Measurements from ENCODE around the gene RHOU. TPM values are rescaled to one million over a fixed set of nuclear protein-coding genes. Genes with fewer than 3 reads are reported as not detected.

RHOU gene
- total RNA-seq, 1 donor from 2014 or later, result 16.7 TPM

DNA sequence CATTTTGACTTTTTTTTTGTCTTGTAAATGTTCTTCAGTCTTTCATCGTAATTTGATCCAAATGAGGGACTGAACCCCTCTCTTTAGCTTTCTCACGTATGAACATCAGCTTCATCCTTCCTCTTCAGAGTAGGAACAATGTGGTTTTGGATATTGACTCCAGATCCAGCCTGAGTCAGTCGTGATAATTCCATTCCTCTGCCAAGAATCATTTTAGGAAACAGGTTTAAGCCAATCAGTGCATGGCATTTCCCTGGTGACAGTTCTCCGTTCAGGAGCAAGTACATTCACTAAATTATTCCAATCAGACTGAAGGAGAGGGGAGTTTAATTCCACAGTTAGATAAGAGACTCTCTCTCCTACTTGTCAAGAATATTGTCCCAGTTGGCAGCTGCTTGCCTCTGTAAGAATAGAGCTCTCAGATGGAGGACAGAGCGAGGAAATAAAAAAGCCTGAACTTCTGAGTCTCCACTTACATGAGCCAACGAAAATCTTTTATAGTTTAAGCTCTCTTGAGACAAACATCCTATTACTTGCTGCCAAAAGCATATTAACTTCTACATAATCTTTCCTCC lies 18.6 kb downstream of the RHOU start:
- H3K9me3 ChIP-seq (ENCODE audit: control insufficient read depth in 3 of 3, low read length in 3 of 3), result no peaks in the 10 kb centered on the region
- H3K9ac ChIP-seq (ENCODE audit: low read depth in 1 of 3, low read length in 3 of 3), result peak overlapping the region in 1 of 3 donors; percentile 21
- H3K27me3 ChIP-seq (ENCODE audit: control insufficient read depth in 3 of 3, insufficient read depth in 3 of 3, low read length in 3 of 3), result peaks cover 16 to 19% (median 16%) of the 10 kb centered on the region in 3 donors
- H3K4me3 ChIP-seq (ENCODE audit: low read length in 3 of 3), result no peak overlapping the region
- H3K4me1 ChIP-seq (ENCODE audit: control insufficient read depth in 3 of 3, insufficient read depth in 3 of 3, low read length in 3 of 3), result peaks cover 0 to 6% (median 0%) of the 10 kb centered on the region in 3 donors
- H3K27ac ChIP-seq (ENCODE audit: low read depth, low read length), result no peak overlapping the region
- no peaks in the 10 kb centered on the region for H3K36me3 ChIP-seq (ENCODE audit: control insufficient read depth in 3 of 3, insufficient read depth in 3 of 3, low read length in 3 of 3)

DNA sequence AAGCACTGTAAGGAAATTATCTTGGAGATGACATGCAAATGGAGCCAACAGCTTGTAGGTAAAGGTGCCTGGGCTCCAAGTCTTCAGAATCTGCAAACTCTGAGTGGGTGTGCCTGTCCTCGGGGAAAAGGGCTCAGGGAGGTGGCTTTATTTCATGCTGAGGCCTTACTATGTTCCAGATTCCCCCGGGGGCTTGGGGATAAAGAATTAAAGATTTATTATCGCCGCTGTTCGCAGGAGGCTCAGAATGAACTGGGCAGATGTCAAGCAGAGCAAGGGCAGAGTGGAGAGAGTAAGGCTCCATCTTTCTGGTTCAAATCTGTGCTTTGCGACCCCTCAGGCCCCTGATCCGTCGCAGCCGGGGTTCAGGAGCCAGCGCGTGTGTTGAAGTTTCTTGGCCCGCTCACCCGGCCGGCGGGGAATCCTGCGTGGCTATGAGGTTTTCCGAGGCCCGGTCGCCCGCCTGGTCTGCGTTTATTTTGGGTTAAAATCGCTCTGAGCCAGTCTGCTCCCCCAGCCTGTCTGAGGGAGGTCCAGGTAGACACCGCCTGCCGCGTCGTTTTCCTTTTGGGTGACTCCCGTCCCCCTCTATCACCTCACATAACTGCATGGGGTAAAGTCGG lies 19.5 kb downstream of the RHOU start:
- Histone ChIP-seq H3K4me1 (ENCODE audit: control insufficient read depth in 3 of 3, insufficient read depth in 3 of 3, low read length in 3 of 3) (peaks cover 0 to 6% (median 0%) of the 10 kb centered on the region in 3 donors), H3K9ac (ENCODE audit: low read depth in 1 of 3, low read length in 3 of 3) (no peak overlapping the region), H3K9me3 (ENCODE audit: control insufficient read depth in 3 of 3, low read length in 3 of 3) (no peaks in the 10 kb centered on the region), H3K4me3 (ENCODE audit: low read length in 3 of 3) (no peak overlapping the region), H3K36me3 (ENCODE audit: control insufficient read depth in 3 of 3, insufficient read depth in 3 of 3, low read length in 3 of 3) (no peaks in the 10 kb centered on the region), H3K27ac (ENCODE audit: low read depth, low read length) (no peak overlapping the region), H3K27me3 (ENCODE audit: control insufficient read depth in 3 of 3, insufficient read depth in 3 of 3, low read length in 3 of 3) (peaks cover 16 to 21% (median 16%) of the 10 kb centered on the region in 3 donors)

DNA sequence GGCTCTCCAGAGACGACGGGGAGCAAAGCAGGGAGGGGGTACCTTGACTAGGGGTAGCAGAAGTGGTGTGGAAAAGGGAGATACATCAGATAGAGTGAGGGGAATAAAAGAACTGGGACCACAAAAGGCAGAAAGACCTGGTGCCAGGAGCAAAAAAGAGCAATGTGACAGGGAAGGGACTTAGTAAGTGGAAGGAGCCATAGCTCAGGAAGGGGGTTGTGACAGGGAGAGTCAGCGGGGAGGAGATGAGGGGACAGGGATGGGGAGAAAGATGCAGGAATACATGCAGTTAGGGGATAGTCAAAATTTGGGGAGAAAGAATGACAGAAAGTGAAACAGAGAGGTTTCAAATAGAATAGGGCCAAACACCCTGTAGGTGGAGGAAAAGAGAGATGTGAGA lies 20.5 kb downstream of the RHOU start:
- H3K36me3 ChIP-seq (ENCODE audit: control insufficient read depth in 3 of 3, insufficient read depth in 3 of 3, low read length in 3 of 3), result no peaks in the 10 kb centered on the region
- H3K9me3 ChIP-seq (ENCODE audit: control insufficient read depth in 3 of 3, low read length in 3 of 3), result no peaks in the 10 kb centered on the region
- H3K9ac ChIP-seq (ENCODE audit: low read depth in 1 of 3, low read length in 3 of 3), result no peak overlapping the region
- no peak overlapping the region for H3K4me3 ChIP-seq (ENCODE audit: low read length in 3 of 3)
- H3K4me1 ChIP-seq (ENCODE audit: control insufficient read depth in 3 of 3, insufficient read depth in 3 of 3, low read length in 3 of 3), result peaks cover 0 to 6% (median 0%) of the 10 kb centered on the region in 3 donors
- H3K27me3 ChIP-seq (ENCODE audit: control insufficient read depth in 3 of 3, insufficient read depth in 3 of 3, low read length in 3 of 3), result peaks cover 15 to 21% (median 16%) of the 10 kb centered on the region in 3 donors
- H3K27ac ChIP-seq (ENCODE audit: low read depth, low read length), result no peak overlapping the region

DNA sequence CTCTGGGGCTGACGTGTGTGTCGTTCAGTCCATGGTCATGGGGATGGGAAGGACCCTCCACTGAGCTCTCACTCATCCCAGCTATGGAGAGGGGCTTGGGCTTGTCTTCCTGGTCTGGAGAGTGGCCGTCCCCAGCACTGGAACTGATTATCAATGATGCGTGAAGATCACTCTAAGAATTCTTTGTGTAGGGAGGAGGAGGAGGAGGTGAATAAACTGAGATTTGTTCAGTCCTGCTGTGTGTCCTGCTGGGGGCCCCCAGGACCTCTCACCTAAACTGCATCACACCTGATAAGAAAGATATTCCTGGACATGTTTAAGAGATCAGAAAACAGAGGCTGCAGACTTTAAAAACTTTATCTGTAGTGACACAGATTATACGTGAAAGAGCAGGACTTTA lies 21.2 kb downstream of the RHOU start:
- peaks cover 0 to 6% (median 0%) of the 10 kb centered on the region in 3 donors for H3K4me1 ChIP-seq (ENCODE audit: control insufficient read depth in 3 of 3, insufficient read depth in 3 of 3, low read length in 3 of 3)
- H3K27ac ChIP-seq (ENCODE audit: low read depth, low read length), result no peak overlapping the region
- H3K36me3 ChIP-seq (ENCODE audit: control insufficient read depth in 3 of 3, insufficient read depth in 3 of 3, low read length in 3 of 3), result no peaks in the 10 kb centered on the region
- no peak overlapping the region for H3K4me3 ChIP-seq (ENCODE audit: low read length in 3 of 3)
- H3K27me3 ChIP-seq (ENCODE audit: control insufficient read depth in 3 of 3, insufficient read depth in 3 of 3, low read length in 3 of 3), result peaks cover 11 to 21% (median 16%) of the 10 kb centered on the region in 3 donors
- H3K9me3 ChIP-seq (ENCODE audit: control insufficient read depth in 3 of 3, low read length in 3 of 3), result no peaks in the 10 kb centered on the region
- no peak overlapping the region for H3K9ac ChIP-seq (ENCODE audit: low read depth in 1 of 3, low read length in 3 of 3)

DNA sequence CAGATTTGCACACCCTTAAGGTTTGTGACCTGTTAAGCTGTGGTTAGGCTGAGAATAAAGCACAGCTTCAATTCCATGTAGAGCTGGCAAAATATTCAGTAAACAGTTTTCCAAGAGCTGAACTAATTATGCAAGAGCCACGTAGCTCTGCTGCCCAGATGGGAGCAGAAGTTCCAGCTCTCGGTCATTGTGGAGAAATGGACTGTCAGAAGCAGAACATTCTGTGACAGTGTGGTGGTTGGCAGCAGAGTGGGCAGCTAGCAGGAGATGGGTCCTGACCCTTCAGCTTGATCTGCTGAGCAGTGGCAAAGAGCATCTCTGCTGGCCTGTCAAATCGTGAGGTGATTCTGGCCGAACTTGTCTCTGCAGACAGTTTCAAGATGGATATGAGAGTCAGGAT lies 23.2 kb downstream of the RHOU start:
- Histone ChIP-seq H3K4me1 (ENCODE audit: control insufficient read depth in 3 of 3, insufficient read depth in 3 of 3, low read length in 3 of 3) (peaks cover 0 to 6% (median 0%) of the 10 kb centered on the region in 3 donors), H3K9me3 (ENCODE audit: control insufficient read depth in 3 of 3, low read length in 3 of 3) (no peaks in the 10 kb centered on the region), H3K9ac (ENCODE audit: low read depth in 1 of 3, low read length in 3 of 3) (no peak overlapping the region), H3K27ac (ENCODE audit: low read depth, low read length) (no peak overlapping the region), H3K4me3 (ENCODE audit: low read length in 3 of 3) (no peak overlapping the region), H3K36me3 (ENCODE audit: control insufficient read depth in 3 of 3, insufficient read depth in 3 of 3, low read length in 3 of 3) (no peaks in the 10 kb centered on the region), H3K27me3 (ENCODE audit: control insufficient read depth in 3 of 3, insufficient read depth in 3 of 3, low read length in 3 of 3) (peaks cover 11 to 21% (median 16%) of the 10 kb centered on the region in 3 donors)

DNA sequence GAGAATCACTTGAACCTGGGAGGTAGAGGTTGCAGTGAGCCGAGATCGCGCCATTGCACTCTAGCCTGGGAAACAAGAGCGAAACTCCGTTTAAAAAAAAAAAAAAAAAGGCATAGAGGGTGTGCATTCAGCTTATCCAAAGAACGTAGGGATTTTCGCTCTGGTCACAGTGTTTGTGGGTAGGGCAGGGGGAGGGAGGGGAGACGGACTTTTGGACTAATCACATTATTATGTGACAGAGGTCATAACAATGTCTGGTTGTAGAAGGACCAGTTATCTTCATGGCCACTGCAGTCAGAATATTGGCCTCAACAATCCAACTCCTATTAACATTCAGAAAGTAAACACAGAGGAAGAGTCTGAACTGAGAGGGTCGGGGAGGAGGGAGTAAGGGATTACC lies 25.7 kb downstream of the RHOU start:
- Histone ChIP-seq H3K4me1 (ENCODE audit: control insufficient read depth in 3 of 3, insufficient read depth in 3 of 3, low read length in 3 of 3) (no peaks in the 10 kb centered on the region), H3K27me3 (ENCODE audit: control insufficient read depth in 3 of 3, insufficient read depth in 3 of 3, low read length in 3 of 3) (peaks cover 4 to 12% (median 6%) of the 10 kb centered on the region in 3 donors), H3K27ac (ENCODE audit: low read depth, low read length) (no peak overlapping the region)

DNA sequence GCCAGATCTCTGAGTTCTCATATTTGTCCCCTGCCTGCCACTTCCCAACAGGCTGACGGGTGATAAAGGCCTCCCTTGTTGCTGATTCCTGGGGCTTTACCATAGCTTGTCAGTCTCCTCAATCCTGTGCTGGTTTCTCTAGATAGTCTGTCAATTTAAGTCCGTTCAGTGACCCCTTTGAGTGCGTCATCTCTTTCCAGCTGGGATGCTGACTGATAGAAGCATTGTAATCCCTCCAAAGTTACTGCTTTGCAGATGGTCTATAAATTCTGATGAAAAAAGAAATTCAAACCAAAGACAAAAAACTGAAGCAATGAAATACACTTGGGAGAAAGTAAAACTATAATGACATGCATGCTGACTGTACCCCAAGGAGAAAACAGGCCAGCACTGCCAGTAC lies 28.3 kb downstream of the RHOU start:
- H3K9me3 ChIP-seq (ENCODE audit: control insufficient read depth in 3 of 3, low read length in 3 of 3), result no peaks in the 10 kb centered on the region
- no peaks in the 10 kb centered on the region for H3K36me3 ChIP-seq (ENCODE audit: control insufficient read depth in 3 of 3, insufficient read depth in 3 of 3, low read length in 3 of 3)
- H3K4me1 ChIP-seq (ENCODE audit: control insufficient read depth in 3 of 3, insufficient read depth in 3 of 3, low read length in 3 of 3), result no peaks in the 10 kb centered on the region
- H3K27ac ChIP-seq (ENCODE audit: low read depth, low read length), result no peak overlapping the region
- peaks cover 0 to 2% (median under 1%) of the 10 kb centered on the region in 3 donors for H3K27me3 ChIP-seq (ENCODE audit: control insufficient read depth in 3 of 3, insufficient read depth in 3 of 3, low read length in 3 of 3)
- no peak overlapping the region for H3K4me3 ChIP-seq (ENCODE audit: low read length in 3 of 3)
- H3K9ac ChIP-seq (ENCODE audit: low read depth in 1 of 3, low read length in 3 of 3), result no peak overlapping the region

More for the DNA sequence above, 25.7 kb downstream of the RHOU start:
- Histone ChIP-seq H3K9ac (ENCODE audit: low read depth in 1 of 3, low read length in 3 of 3) (no peak overlapping the region), H3K4me3 (ENCODE audit: low read length in 3 of 3) (no peak overlapping the region), H3K36me3 (ENCODE audit: control insufficient read depth in 3 of 3, insufficient read depth in 3 of 3, low read length in 3 of 3) (no peaks in the 10 kb centered on the region), H3K9me3 (ENCODE audit: control insufficient read depth in 3 of 3, low read length in 3 of 3) (no peaks in the 10 kb centered on the region)

DNA sequence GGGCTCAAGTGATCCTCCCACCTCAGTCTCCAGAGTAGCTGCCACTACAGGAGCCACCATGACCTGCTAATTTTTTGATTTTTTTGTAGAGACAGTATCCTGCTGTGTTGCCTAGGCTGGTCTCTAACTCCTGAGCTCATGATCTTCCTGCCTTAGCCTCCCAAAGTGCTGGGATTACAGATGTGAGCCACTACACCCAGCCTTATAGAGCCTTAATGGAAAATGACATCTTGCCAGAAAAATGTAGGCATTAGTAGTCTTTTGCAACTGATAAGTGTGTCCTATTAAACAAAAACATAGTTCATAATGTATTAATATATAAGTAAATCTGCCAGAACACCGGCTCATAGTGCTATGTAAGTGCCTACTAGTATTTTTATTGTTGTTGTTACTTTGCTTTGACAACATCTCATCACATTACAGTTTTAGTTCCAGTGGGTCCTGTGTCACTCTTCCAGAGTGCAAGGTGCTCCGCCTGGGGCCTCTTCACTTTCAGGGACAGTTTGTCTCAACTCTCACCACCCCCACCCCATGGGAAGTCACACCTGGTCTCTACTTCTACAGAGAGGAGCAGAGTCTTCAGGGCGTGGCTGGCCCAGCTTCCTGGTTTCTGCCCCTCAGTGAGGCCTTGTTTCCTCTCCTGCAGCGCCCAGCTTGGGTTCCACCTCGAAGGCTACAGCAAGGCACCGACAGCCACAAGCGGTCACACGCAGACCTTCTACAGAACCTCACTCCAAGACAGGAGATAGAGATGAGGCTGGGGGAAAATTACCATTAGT lies 30.1 kb downstream of the RHOU start:
- Histone ChIP-seq H3K36me3 (ENCODE audit: control insufficient read depth in 3 of 3, insufficient read depth in 3 of 3, low read length in 3 of 3) (no peaks in the 10 kb centered on the region), H3K4me1 (ENCODE audit: control insufficient read depth in 3 of 3, insufficient read depth in 3 of 3, low read length in 3 of 3) (no peaks in the 10 kb centered on the region), H3K27ac (ENCODE audit: low read depth, low read length) (no peak overlapping the region), H3K27me3 (ENCODE audit: control insufficient read depth in 3 of 3, insufficient read depth in 3 of 3, low read length in 3 of 3) (no peaks in the 10 kb centered on the region), H3K9me3 (ENCODE audit: control insufficient read depth in 3 of 3, low read length in 3 of 3) (no peaks in the 10 kb centered on the region), H3K9ac (ENCODE audit: low read depth in 1 of 3, low read length in 3 of 3) (no peak overlapping the region), H3K4me3 (ENCODE audit: low read length in 3 of 3) (no peak overlapping the region)

DNA sequence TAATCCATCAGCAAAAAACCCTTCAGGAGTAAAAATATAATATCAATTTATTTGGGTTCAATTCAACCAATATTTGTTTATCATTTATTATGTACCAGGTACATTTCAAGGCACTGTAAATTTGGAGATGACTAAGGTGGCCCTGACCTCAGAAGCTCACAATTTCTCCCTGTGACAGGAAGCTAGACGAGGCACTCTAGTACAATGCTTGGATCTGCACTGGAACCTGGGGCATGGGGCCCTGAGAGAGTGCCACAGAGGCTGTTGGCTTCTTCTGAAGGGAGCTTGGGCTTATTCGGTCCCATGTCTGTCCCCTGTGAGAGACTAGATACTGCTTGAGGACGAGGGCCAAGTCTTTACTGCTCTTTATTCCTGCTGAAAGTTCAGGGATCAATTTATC lies 31.5 kb downstream of the RHOU start:
- Histone ChIP-seq H3K36me3 (ENCODE audit: control insufficient read depth in 3 of 3, insufficient read depth in 3 of 3, low read length in 3 of 3) (no peaks in the 10 kb centered on the region), H3K4me1 (ENCODE audit: control insufficient read depth in 3 of 3, insufficient read depth in 3 of 3, low read length in 3 of 3) (no peaks in the 10 kb centered on the region), H3K27ac (ENCODE audit: low read depth, low read length) (no peak overlapping the region), H3K4me3 (ENCODE audit: low read length in 3 of 3) (no peak overlapping the region), H3K9me3 (ENCODE audit: control insufficient read depth in 3 of 3, low read length in 3 of 3) (no peaks in the 10 kb centered on the region), H3K27me3 (ENCODE audit: control insufficient read depth in 3 of 3, insufficient read depth in 3 of 3, low read length in 3 of 3) (no peaks in the 10 kb centered on the region), H3K9ac (ENCODE audit: low read depth in 1 of 3, low read length in 3 of 3) (no peak overlapping the region)
